HepG2 (cell line): ENCODE results near the gene ACO1. TPM values are rescaled to one million over a fixed set of nuclear protein-coding genes. Genes with fewer than 3 reads are reported as not detected.

Experiments used
- FOXA1 ChIP-seq, 2 experiments: fragments of 450-650 bp in 1 of 2; sonication (generic) in 1 of 2; formaldehyde crosslinking in 1 of 2; IDR thresholded peaks; 2 replicates each; pipeline versions ENCODE4 v1.4.0 to v1.6.1; 2016 to 2020; ENCODE audit warnings: missing genetic modification reagents in 1 of 2
- FOXJ3 ChIP-seq: sonication (generic); formaldehyde crosslinking; IDR thresholded peaks from 2 replicates; pipeline ENCODE4 v1.4.0; 2020; ENCODE audit warnings: missing genetic modification reagents, mild to moderate bottlenecking, borderline replicate concordance
- FOXK1 ChIP-seq: sonication (generic); formaldehyde crosslinking; IDR thresholded peaks from 2 replicates; pipeline ENCODE4 v1.4.0; 2020; ENCODE audit warnings: low read depth, missing genetic modification reagents, borderline replicate concordance
- GATAD1 ChIP-seq: IDR thresholded peaks from 2 replicates; pipeline ENCODE4 v1.6.1; 2016; ENCODE audit warnings: missing genetic modification reagents, missing compliant biosample characterization
- HMGXB4 ChIP-seq, 2 experiments: sonication (generic) in 1 of 2; formaldehyde crosslinking in 1 of 2; IDR thresholded peaks; 2 replicates each; pipeline versions ENCODE4 v1.4.0 to v1.6.1; 2018 to 2020; ENCODE audit warnings: missing genetic modification reagents in 2 of 2, borderline replicate concordance in 1 of 2, low read depth in 1 of 2, mild to moderate bottlenecking in 1 of 2, missing biosample characterization in 1 of 2
- HNF4A ChIP-seq: sonication (generic); formaldehyde crosslinking; IDR thresholded peaks from 2 replicates; pipeline ENCODE4 v1.4.0; 2020; ENCODE audit warnings: missing genetic modification reagents
- KDM5A ChIP-seq: fragments of 200-600 bp; sonication (generic); IDR thresholded peaks from 2 replicates; pipeline ENCODE4 v1.7.0; 2018; ENCODE audit warnings: antibody characterized with exemption, mild to moderate bottlenecking, low read length, borderline replicate concordance
- MIXL1 ChIP-seq: IDR thresholded peaks from 2 replicates; pipeline ENCODE4 v1.6.1; 2016
- MXI1 ChIP-seq: IDR thresholded peaks from 3 replicates; pipeline ENCODE4 v1.6.1; 2012; ENCODE audit warnings: low read depth, low read length, inconsistent platforms, borderline replicate concordance
- PAF1 ChIP-seq: IDR thresholded peaks from 2 replicates; pipeline ENCODE4 v1.6.1; 2016; ENCODE audit warnings: missing genetic modification reagents, missing compliant biosample characterization
- PAXIP1 ChIP-seq: sonication (generic); formaldehyde crosslinking; conservative IDR thresholded peaks from 2 replicates; pipeline ENCODE4 v1.4.0; 2020; ENCODE audit warnings: mild to moderate bottlenecking, missing genetic modification reagents, moderate library complexity
- POLR2G ChIP-seq: fragments of 200-400 bp; formaldehyde crosslinking; IDR thresholded peaks from 2 replicates; pipeline ENCODE4 v1.6.1; 2018; ENCODE audit warnings: mild to moderate bottlenecking, low read depth, low read length, moderate library complexity
- PPARG ChIP-seq: conservative IDR thresholded peaks from 2 replicates; pipeline ENCODE4 v1.6.1; 2016; ENCODE audit warnings: missing biosample characterization, missing genetic modification reagents
- REPIN1 ChIP-seq: sonication (generic); formaldehyde crosslinking; IDR thresholded peaks from 2 replicates; pipeline ENCODE4 v1.8.0; 2022; ENCODE audit warnings: missing genetic modification reagents, low read depth, mild to moderate bottlenecking, borderline replicate concordance
- SMAD9 ChIP-seq: sonication (generic); formaldehyde crosslinking; IDR thresholded peaks from 2 replicates; pipeline ENCODE4 v1.5.1; 2020; ENCODE audit warnings: mild to moderate bottlenecking, missing genetic modification reagents
- SMC3 ChIP-seq: IDR thresholded peaks from 2 replicates; pipeline ENCODE4 v1.6.1; 2011; ENCODE audit warnings: low read length, improper control_type of control experiment
- TCF7L2 ChIP-seq: IDR thresholded peaks from 2 replicates; pipeline ENCODE4 v1.6.1; 2011; ENCODE audit warnings: mild to moderate bottlenecking, low read depth, low read length, moderate library complexity
- TEAD3 ChIP-seq: optimal IDR thresholded peaks from 2 replicates; pipeline ENCODE3; 2016; ENCODE audit warnings: borderline replicate concordance
- THAP11 ChIP-seq: IDR thresholded peaks from 2 replicates; pipeline ENCODE4 v1.6.1; 2016; ENCODE audit warnings: missing biosample characterization, missing genetic modification reagents
- XBP1 ChIP-seq: sonication (generic); formaldehyde crosslinking; IDR thresholded peaks from 2 replicates; pipeline ENCODE4 v1.5.0; 2020; ENCODE audit warnings: missing genetic modification reagents
- ZNF280B ChIP-seq: sonication (generic); formaldehyde crosslinking; IDR thresholded peaks from 2 replicates; pipeline ENCODE4 v1.5.0; 2020; ENCODE audit warnings: missing genetic modification reagents, mild to moderate bottlenecking, borderline replicate concordance
- ZNF44 ChIP-seq: sonication (generic); formaldehyde crosslinking; IDR thresholded peaks from 2 replicates; pipeline ENCODE4 v1.5.1; 2020; ENCODE audit warnings: mild to moderate bottlenecking, missing genetic modification reagents
- ZNF652 ChIP-seq: IDR thresholded peaks from 2 replicates; pipeline ENCODE4 v1.6.1; 2016; ENCODE audit warnings: low read depth, borderline replicate concordance
- polyA plus RNA-seq, 8 experiments: library from polyadenylated mRNA; depleted of rRNA in 3 of 8; stranded (reverse) in 7 of 8; unstranded in 1 of 8; fragments of >200 nt; fragmentation: Illumina TruSeq in 4 of 8; extraction: Trizol in 4 of 8; gene quantifications; 2 replicates each; pipeline versions ENCODE4 v1.2.1 to v1.2.3, GENCODE V29; 2011 to 2016; ENCODE audit warnings: low read depth in 4 of 8, missing spikeins in 1 of 8, mixed read lengths in 1 of 8; ENCODE audit not compliant: insufficient read depth in 1 of 8
- total RNA-seq, 5 experiments: library from RNA; depleted of rRNA; stranded (reverse); fragments of >200 nt; fragmentation: Illumina TruSeq; extraction: Trizol; gene quantifications; 2 replicates each; pipeline ENCODE4 v1.2.3, GENCODE V29; 2016; ENCODE audit warnings: low read depth in 1 of 5

The ACO1 gene
- total and polyA plus RNA-seq, 2 of the 13 experiments (the other 11 are each of a cell fraction or from before 2014, with no cell fraction given) = 20.1 to 48.2 TPM

- TF ChIP-seq PPARG (CRISPR knock-in tag) = 0 out of 2 replicates have a peak, but pooled peaks have one; percentile 41
- TF ChIP-seq ZNF280B (CRISPR knock-in tag) = no peak
- TF ChIP-seq FOXK1 (CRISPR knock-in tag) = peak; percentile 75; the same call in 1 of the 2 replicates
- TF ChIP-seq ZNF652 (CRISPR knock-in tag) = no peak; the same call in 1 of the 2 replicates
- TF ChIP-seq HNF4A (CRISPR knock-in tag) = peak; percentile 61
- TF ChIP-seq REPIN1 (CRISPR knock-in tag) = 0 out of 2 replicates have a peak, but pooled peaks have one; percentile 19
- TF ChIP-seq POLR2G = no peak
- TF ChIP-seq TEAD3 (CRISPR knock-in tag) = peak; percentile 31
- TF ChIP-seq MIXL1 = peak; percentile 92
- TF ChIP-seq ZNF44 (CRISPR knock-in tag) = no peak
- 0 out of 2 replicates have a peak, but pooled peaks have one; percentile 63 for TF ChIP-seq KDM5A
- no peak for TF ChIP-seq SMAD9 (CRISPR knock-in tag)
- TF ChIP-seq PAF1 (CRISPR knock-in tag) = no peak
- TF ChIP-seq TCF7L2 = no peak
- TF ChIP-seq GATAD1 (CRISPR knock-in tag) = peak; percentile 61; the same call in 1 of the 2 replicates
- no peak for TF ChIP-seq FOXA1 (IDR thresholded peaks at IDR 0.05)
- TF ChIP-seq FOXA1 (CRISPR knock-in tag; IDR thresholded peaks at IDR 0.05) = 0 out of 2 replicates have a peak, but pooled peaks have one; percentile 56
- TF ChIP-seq MXI1 = 0 out of 3 replicates have a peak, but pooled peaks have one; percentile 33
- TF ChIP-seq XBP1 (CRISPR knock-in tag) = no peak
- peak; percentile 29; the same call in 1 of the 2 replicates for TF ChIP-seq PAXIP1 (CRISPR knock-in tag)
- peak; percentile 33; the same call in 1 of the 2 replicates for TF ChIP-seq FOXJ3 (CRISPR knock-in tag)
- peak; percentile 47 for TF ChIP-seq THAP11
- TF ChIP-seq HMGXB4 (CRISPR knock-in tag; IDR thresholded peaks at IDR 0.05; ENCODE audit: borderline replicate concordance in 1 of 2, low read depth in 1 of 2) = peak; percentile 57 to 82; a peak in 2 of 4 replicates
- TF ChIP-seq SMC3 = peak; percentile 82
Measured at GRCh38 chr9:32378993-32379729, 5.3 kb upstream of the ACO1 start (continued).
